ENCODE data around the gene C9orf43. TPM values are rescaled to one million over a fixed set of nuclear protein-coding genes. Genes with fewer than 3 reads are reported as not detected.

Gene C9orf43
- total and polyA plus RNA-seq, 2 donors (not counting 3 experiments of a cell fraction or from before 2014, with no cell fraction given) = 0.25 to 0.66 TPM

- TF ChIP-seq JUN (IDR thresholded peaks at IDR 0.05; ENCODE audit: borderline replicate concordance, insufficient read depth, insufficient read length, low read depth) = no peak
- no peak for TF ChIP-seq CTCF (IDR thresholded peaks at IDR 0.05; ENCODE audit: extremely low read depth in 1 of 2, insufficient read depth in 1 of 2, low read depth in 1 of 2, low read length in 2 of 2)
- TF ChIP-seq MAX (IDR thresholded peaks at IDR 0.05; ENCODE audit: insufficient read depth, insufficient read length) = no peak
- TF ChIP-seq POLR2AphosphoS5 (IDR thresholded peaks at IDR 0.05; ENCODE audit: insufficient read depth, low read depth, low read length) = no peak
- no peak for TF ChIP-seq MYC (IDR thresholded peaks at IDR 0.05; ENCODE audit: low read depth, low read length)
- H3K4me3 ChIP-seq (replicated peaks in 1 of 3; ENCODE audit: insufficient read depth in 1 of 3, low read depth in 1 of 3, low read length in 3 of 3) = no peak overlapping the region
- H3K36me3 ChIP-seq (ENCODE audit: control insufficient read depth in 2 of 2, extremely low read depth in 1 of 2, insufficient read depth in 2 of 2, low read length in 2 of 2) = no peaks in the 10 kb centered on the region
- ChIA-PET CTCF (no interaction called here), POLR2A (interaction anchor here (1.1 kb wide), 1 partner anchor 23 kb away, joined by 11 read pairs; no protein-coding TSS in a partner anchor)
- H2AFZ ChIP-seq (ENCODE audit: low read depth, low read length) = no peak overlapping the region
- H3K9me3 ChIP-seq (replicated peaks; ENCODE audit: control insufficient read depth, insufficient read depth, low read length) = no peaks in the 10 kb centered on the region
- H3K79me2 ChIP-seq (ENCODE audit: control insufficient read depth, insufficient read depth, low read length) = no peaks in the 10 kb centered on the region
- dilution Hi-C loops (cut with MboI; ENCODE audit: extremely low pct_ligation_motif_present, low sequenced_read_pairs) (no loop called here), intact Hi-C loops (cut with micrococcal nuclease) (no loop called here)
- H3K4me2 ChIP-seq (ENCODE audit: insufficient read depth, low read length) = no peak overlapping the region
- FAIRE-seq (no peak), DNase-seq (ENCODE audit: low read depth, low spot score) (no peak)
- no peaks in the 10 kb centered on the region for H4K20me1 ChIP-seq (replicated peaks; ENCODE audit: control insufficient read depth, extremely low read depth, insufficient read depth, low read length)
- peaks cover 3% of the 10 kb centered on the region for H3K4me1 ChIP-seq (ENCODE audit: control insufficient read depth, extremely low read depth, insufficient read depth, low read length)
- H3K9ac ChIP-seq (replicated peaks; ENCODE audit: extremely low read depth, insufficient read depth, low read length) = no peak overlapping the region
- no TSS peak for BruUV-seq (replicated peaks)
- H3K27me3 ChIP-seq (ENCODE audit: control insufficient read depth in 2 of 2, insufficient read depth in 2 of 2, low read length in 2 of 2) = no peaks in the 10 kb centered on the region
- H3K9me1 ChIP-seq (replicated peaks; ENCODE audit: control insufficient read depth, extremely low read depth, insufficient read depth, low read length) = no peaks in the 10 kb centered on the region
- no peak overlapping the region for H3K27ac ChIP-seq (ENCODE audit: insufficient read depth, low read depth, low read length)
Measured at GRCh38 chr9:113461285-113461684, 50.7 kb downstream of the C9orf43 start.

GRCh38 chr9:113461943-113462342 lies 51.4 kb downstream of the C9orf43 start:
- Histone ChIP-seq H3K36me3 (ENCODE audit: control insufficient read depth in 2 of 2, extremely low read depth in 1 of 2, insufficient read depth in 2 of 2, low read length in 2 of 2) (no peaks in the 10 kb centered on the region), H2AFZ (ENCODE audit: low read depth, low read length) (no peak overlapping the region), H3K27ac (ENCODE audit: insufficient read depth, low read depth, low read length) (no peak overlapping the region), H3K79me2 (ENCODE audit: control insufficient read depth, insufficient read depth, low read length) (no peaks in the 10 kb centered on the region), H3K4me3 (replicated peaks in 1 of 3; ENCODE audit: insufficient read depth in 1 of 3, low read depth in 1 of 3, low read length in 3 of 3) (no peak overlapping the region), H3K9ac (replicated peaks; ENCODE audit: extremely low read depth, insufficient read depth, low read length) (no peak overlapping the region), H3K4me1 (ENCODE audit: control insufficient read depth, extremely low read depth, insufficient read depth, low read length) (no peaks in the 10 kb centered on the region), H3K9me3 (replicated peaks; ENCODE audit: control insufficient read depth, insufficient read depth, low read length) (no peaks in the 10 kb centered on the region), H4K20me1 (replicated peaks; ENCODE audit: control insufficient read depth, extremely low read depth, insufficient read depth, low read length) (no peaks in the 10 kb centered on the region), H3K27me3 (ENCODE audit: control insufficient read depth in 2 of 2, insufficient read depth in 2 of 2, low read length in 2 of 2) (no peaks in the 10 kb centered on the region), H3K4me2 (ENCODE audit: insufficient read depth, low read length) (no peak overlapping the region), H3K9me1 (replicated peaks; ENCODE audit: control insufficient read depth, extremely low read depth, insufficient read depth, low read length) (no peaks in the 10 kb centered on the region)
- dilution Hi-C loops (cut with MboI; ENCODE audit: extremely low pct_ligation_motif_present, low sequenced_read_pairs) = no loop called here
- FAIRE-seq (no peak), DNase-seq (ENCODE audit: low read depth, low spot score) (no peak)
- CTCF ChIA-PET = no interaction called here
- TF ChIP-seq CTCF (IDR thresholded peaks at IDR 0.05; ENCODE audit: extremely low read depth in 1 of 2, insufficient read depth in 1 of 2, low read depth in 1 of 2, low read length in 2 of 2) = no peak
- no peak for TF ChIP-seq GATA2 (IDR thresholded peaks at IDR 0.05; ENCODE audit: insufficient read depth, insufficient read length, low read depth, low read length)
- TF ChIP-seq FOS (IDR thresholded peaks at IDR 0.05; ENCODE audit: borderline replicate concordance, insufficient read depth, low read length) = no peak
- BruUV-seq (replicated peaks) = no TSS peak
- intact Hi-C loops (cut with micrococcal nuclease) = no loop called here
- POLR2A ChIA-PET = interaction anchor here (1.1 kb wide), 1 partner anchor 22 kb away, joined by 11 read pairs; no protein-coding TSS in a partner anchor
